GM12801 (cell line): Measurements from ENCODE around the gene CLDN6.

Experiments used
- TF ChIP-seq, protein P1 (sequence below): IDR thresholded peaks from one replicate; pipeline ENCODE4 v1.5.1; 2011; ENCODE audit warnings: control low read depth; ENCODE audit not compliant: insufficient read length; ENCODE audit errors: extremely low read depth

Gene CLDN6

GRCh38 chr16:3060339-3061127 lies 42.5 kb upstream of the CLDN6 start:
- TF ChIP-seq, protein P1, sequence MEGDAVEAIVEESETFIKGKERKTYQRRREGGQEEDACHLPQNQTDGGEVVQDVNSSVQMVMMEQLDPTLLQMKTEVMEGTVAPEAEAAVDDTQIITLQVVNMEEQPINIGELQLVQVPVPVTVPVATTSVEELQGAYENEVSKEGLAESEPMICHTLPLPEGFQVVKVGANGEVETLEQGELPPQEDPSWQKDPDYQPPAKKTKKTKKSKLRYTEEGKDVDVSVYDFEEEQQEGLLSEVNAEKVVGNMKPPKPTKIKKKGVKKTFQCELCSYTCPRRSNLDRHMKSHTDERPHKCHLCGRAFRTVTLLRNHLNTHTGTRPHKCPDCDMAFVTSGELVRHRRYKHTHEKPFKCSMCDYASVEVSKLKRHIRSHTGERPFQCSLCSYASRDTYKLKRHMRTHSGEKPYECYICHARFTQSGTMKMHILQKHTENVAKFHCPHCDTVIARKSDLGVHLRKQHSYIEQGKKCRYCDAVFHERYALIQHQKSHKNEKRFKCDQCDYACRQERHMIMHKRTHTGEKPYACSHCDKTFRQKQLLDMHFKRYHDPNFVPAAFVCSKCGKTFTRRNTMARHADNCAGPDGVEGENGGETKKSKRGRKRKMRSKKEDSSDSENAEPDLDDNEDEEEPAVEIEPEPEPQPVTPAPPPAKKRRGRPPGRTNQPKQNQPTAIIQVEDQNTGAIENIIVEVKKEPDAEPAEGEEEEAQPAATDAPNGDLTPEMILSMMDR: no peak

GRCh38 chr16:3059723-3060242 lies 41.8 kb upstream of the CLDN6 start:
- TF ChIP-seq, protein P1: no peak

DNA sequence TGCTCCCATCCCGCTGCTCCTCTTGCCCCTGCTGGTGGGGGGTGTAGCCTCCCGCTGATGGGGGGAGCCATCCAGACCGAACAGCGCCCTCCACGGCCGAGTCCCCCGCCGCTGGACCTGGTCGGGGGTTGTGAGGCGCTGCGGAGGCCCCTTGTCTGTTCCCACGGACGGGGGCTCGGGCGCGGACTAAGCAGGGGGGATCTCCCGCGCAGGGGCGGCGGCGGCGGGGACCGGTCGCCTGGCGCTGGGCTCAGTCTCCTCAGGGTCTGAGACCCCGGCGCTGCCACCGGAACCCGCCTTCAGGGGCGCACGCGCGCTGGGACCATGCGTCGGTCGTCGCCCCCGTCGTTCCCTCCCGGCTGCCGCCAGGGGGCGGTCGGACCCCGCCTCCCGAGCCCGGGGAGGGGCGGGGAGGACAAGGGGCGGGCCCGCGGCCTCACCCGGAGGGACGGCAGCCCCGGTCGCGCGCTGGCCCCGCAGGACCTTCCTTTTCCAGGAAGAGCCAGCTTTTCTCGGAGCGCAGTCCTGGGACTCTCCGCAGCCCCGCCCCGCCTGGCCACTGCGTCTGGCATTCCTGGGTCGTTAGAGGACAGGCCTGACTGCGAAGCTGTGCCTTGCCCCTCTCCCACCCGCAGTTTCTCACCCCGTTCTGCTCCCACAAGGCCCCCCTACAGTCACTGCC lies 41.2 kb upstream of the CLDN6 start:
- TF ChIP-seq, protein P1: no peak

GRCh38 chr16:3058139-3059030 lies 40.4 kb upstream of the CLDN6 start:
- TF ChIP-seq, protein P1: no peak

- TF ChIP-seq, protein P1: no peak
These were observed 39.5 kb upstream of the CLDN6 start for GRCh38 chr16:3057181-3058138.

GRCh38 chr16:3056336-3057180 lies 38.6 kb upstream of the CLDN6 start:
- TF ChIP-seq, protein P1: no peak
